Activated T-helper 1 cell treated with anti-CD3 and anti-CD28 coated beads, Interleukin-12 subunit alpha, Interleukin-12 subunit beta, Interleukin-2, Interleukin-4 antibody, amounts not matched to agents 30 ng/mL and 10 ng/mL and 1 ng/mL, durations not matched to agents 14 hours and 24 hours and 36 hours (primary cell): ENCODE results near the gene HSF4. TPM values are rescaled to one million over a fixed set of nuclear protein-coding genes. Genes with fewer than 3 reads are reported as not detected.
"Not testable (repeated sequence)": the region's sequence is repeated elsewhere in the genome, so short reads cannot be mapped to it uniquely, and the experiment has no call there.

ENCODE experiments used
- DNase-seq: peaks from one replicate; pipeline ENCODE4 v3.0.0; 2021; ENCODE audit warnings: low spot score
- H3K27ac Mint-ChIP-seq: one replicate; pipeline ENCODE4 v1.8.0; 2021; ENCODE audit warnings: mild to moderate bottlenecking, mixed read lengths
- H3K27me3 Mint-ChIP-seq: one replicate; pipeline ENCODE4 v1.8.0; 2022; ENCODE audit warnings: mild to moderate bottlenecking, moderate library complexity, mixed read lengths; ENCODE audit not compliant: insufficient read depth
- H3K36me3 Mint-ChIP-seq: one replicate; pipeline ENCODE4 v1.8.0; 2021; ENCODE audit warnings: low read depth, mixed read lengths
- H3K4me1 Mint-ChIP-seq: one replicate; pipeline ENCODE4 v1.8.0; 2021; ENCODE audit warnings: low read depth, mixed read lengths
- H3K4me3 Mint-ChIP-seq: one replicate; pipeline ENCODE4 v1.8.0; 2021; ENCODE audit warnings: mild to moderate bottlenecking, moderate library complexity, mixed read lengths
- H3K9me3 Mint-ChIP-seq: one replicate; pipeline ENCODE4 v1.8.0; 2021; ENCODE audit warnings: mixed read lengths
- intact Hi-C: fragments of 100-400 bp; cut with micrococcal nuclease; formaldehyde crosslinking; loops from one replicate; pipeline ENCODE4 v1.15.1; 2024
- total RNA-seq: library from RNA; stranded (reverse); gene quantifications from 2 replicates; pipeline ENCODE4 v1.2.3, GENCODE V29; 2022

The HSF4 gene
- total RNA-seq: 30.3 and 36.8 TPM in 2 replicates

GRCh38 chr16:67164599-67165061 is at the start of gene HSF4:
Gene HSF4 (plus strand): TSS chr16:67164745. CDS start chr16:67164812, 67 bp downstream.
- H3K9me3 Mint-ChIP-seq: no peaks in the 10 kb centered on the region
- peaks cover 8% of the 10 kb centered on the region for H3K36me3 Mint-ChIP-seq
- H3K4me3 Mint-ChIP-seq: peak within 1 kb of the TSS; percentile 66
- no peak for DNase-seq
- H3K4me1 Mint-ChIP-seq: peaks cover 36% of the 10 kb centered on the region
- peaks cover 16% of the 10 kb centered on the region for H3K27me3 Mint-ChIP-seq
- peak within 1 kb of the TSS; percentile 52 for H3K27ac Mint-ChIP-seq
- intact Hi-C loops: no loop called here

GRCh38 chr16:67114793-67115192 is 49.8 kb upstream of the HSF4 start:
- Mint-ChIP-seq H3K4me1 (peaks cover 27% of the 10 kb centered on the region), H3K9me3 (no peaks in the 10 kb centered on the region), H3K27me3 (no peaks in the 10 kb centered on the region), H3K27ac (no peak overlapping the region), H3K36me3 (peaks cover 4% of the 10 kb centered on the region), H3K4me3 (no peak overlapping the region)
- intact Hi-C loops: no loop called here
- no peak for DNase-seq

- peaks cover 24% of the 10 kb centered on the region for H3K4me1 Mint-ChIP-seq
- no peaks in the 10 kb centered on the region for H3K9me3 Mint-ChIP-seq
- DNase-seq: no peak
- H3K27me3 Mint-ChIP-seq: no peaks in the 10 kb centered on the region
- H3K4me3 Mint-ChIP-seq: no peak overlapping the region
- no peak overlapping the region for H3K27ac Mint-ChIP-seq
- H3K36me3 Mint-ChIP-seq: peaks cover 7% of the 10 kb centered on the region
- intact Hi-C loops: no loop called here
These were observed 48.9 kb upstream of the HSF4 start for GRCh38 chr16:67115639-67116038.

- Mint-ChIP-seq H3K4me1 (peaks cover 16% of the 10 kb centered on the region), H3K36me3 (peaks cover 11% of the 10 kb centered on the region), H3K4me3 (no peak overlapping the region), H3K9me3 (no peaks in the 10 kb centered on the region), H3K27me3 (no peaks in the 10 kb centered on the region), H3K27ac (no peak overlapping the region)
- DNase-seq: no peak
- intact Hi-C loops: no loop called here
These were observed 47.9 kb upstream of the HSF4 start for GRCh38 chr16:67116388-67117311.

DNA sequence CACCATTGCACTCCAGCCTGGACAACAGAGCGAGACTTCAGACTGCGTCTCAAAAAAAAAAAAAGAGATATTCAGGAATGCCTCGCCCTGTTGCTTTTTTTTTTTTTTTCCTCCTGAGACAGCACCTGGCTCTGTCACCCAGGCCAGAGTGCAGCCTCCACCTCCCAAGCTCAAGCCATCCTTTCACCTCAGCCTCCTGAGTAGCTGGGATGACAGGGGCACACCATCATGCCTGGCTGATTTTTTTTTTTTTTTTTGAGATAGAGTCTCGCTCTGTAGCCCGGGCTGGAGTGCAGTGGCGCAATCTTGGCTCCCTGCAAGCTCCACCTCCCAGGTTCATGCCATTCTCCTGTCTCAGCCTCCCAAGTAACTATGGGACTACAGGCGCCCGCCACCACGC is 46.8 kb upstream of the HSF4 start:
- no peaks in the 10 kb centered on the region for H3K27me3 Mint-ChIP-seq
- no peak overlapping the region for H3K27ac Mint-ChIP-seq
- intact Hi-C loops: no loop called here
- H3K9me3 Mint-ChIP-seq: no peaks in the 10 kb centered on the region
- peaks cover 13% of the 10 kb centered on the region for H3K36me3 Mint-ChIP-seq
- no peak overlapping the region for H3K4me3 Mint-ChIP-seq
- peaks cover 5% of the 10 kb centered on the region for H3K4me1 Mint-ChIP-seq
- no peak for DNase-seq

DNA sequence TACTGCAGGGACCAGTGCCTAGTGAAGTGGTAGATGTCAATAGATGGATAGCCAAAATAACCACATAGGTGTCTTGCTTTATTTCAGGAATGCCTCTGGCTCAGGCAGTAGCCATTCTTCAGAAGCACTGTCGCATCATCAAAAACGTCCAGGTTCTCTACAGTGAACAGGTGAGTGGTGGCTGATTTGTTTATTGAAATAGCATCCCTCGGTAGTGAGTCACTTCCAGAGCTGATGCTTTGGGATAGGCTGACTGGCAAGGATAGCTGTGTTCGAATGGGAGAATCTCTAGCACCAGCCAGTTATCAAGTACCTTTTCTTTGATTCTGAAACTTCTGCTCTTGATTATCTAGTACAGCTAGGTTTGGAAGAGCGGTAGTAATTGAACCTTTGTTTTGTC is 44.5 kb upstream of the HSF4 start:
- Mint-ChIP-seq H3K36me3 (peaks cover 17% of the 10 kb centered on the region), H3K4me3 (no peak overlapping the region), H3K4me1 (no peaks in the 10 kb centered on the region), H3K27me3 (no peaks in the 10 kb centered on the region), H3K9me3 (no peaks in the 10 kb centered on the region), H3K27ac (no peak overlapping the region)
- intact Hi-C loops: no loop called here
- DNase-seq: no peak

GRCh38 chr16:67122799-67123198 is 41.7 kb upstream of the HSF4 start:
- H3K9me3 Mint-ChIP-seq, H3K27me3 Mint-ChIP-seq, H3K4me1 Mint-ChIP-seq, intact Hi-C loops, H3K27ac Mint-ChIP-seq, DNase-seq, H3K4me3 Mint-ChIP-seq: not testable (repeated sequence)
- peaks cover 20% of the 10 kb centered on the region for H3K36me3 Mint-ChIP-seq

DNA sequence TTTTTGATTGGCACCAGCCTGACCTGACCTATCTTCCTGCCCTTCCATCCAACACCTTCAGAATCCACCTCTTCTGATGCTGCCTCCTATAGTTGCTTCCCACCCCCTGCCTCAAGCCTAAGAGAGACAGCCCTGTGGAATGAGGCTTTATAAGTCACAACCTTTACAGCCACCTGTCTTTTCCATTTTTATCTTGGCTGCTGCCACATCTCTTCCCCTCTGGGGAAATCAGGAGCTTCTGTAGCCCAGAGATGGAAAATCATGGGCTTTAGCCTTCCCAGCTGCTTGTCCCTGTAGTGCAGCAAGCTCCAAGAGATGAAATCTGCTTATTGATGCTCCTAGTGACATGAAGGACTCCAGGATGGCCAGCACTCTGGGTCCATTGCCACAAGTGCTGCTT is 36.1 kb upstream of the HSF4 start:
- DNase-seq: no peak
- Mint-ChIP-seq H3K27ac (no peak overlapping the region), H3K4me3 (no peak overlapping the region), H3K9me3 (no peaks in the 10 kb centered on the region), H3K4me1 (peaks cover 5% of the 10 kb centered on the region), H3K36me3 (peaks cover 27% of the 10 kb centered on the region), H3K27me3 (no peaks in the 10 kb centered on the region)
- intact Hi-C loops: no loop called here

- H3K4me1 Mint-ChIP-seq: peaks cover 5% of the 10 kb centered on the region
- intact Hi-C loops: no loop called here
- H3K4me3 Mint-ChIP-seq: no peak overlapping the region
- H3K36me3 Mint-ChIP-seq: peaks cover 23% of the 10 kb centered on the region
- DNase-seq: no peak
- no peaks in the 10 kb centered on the region for H3K9me3 Mint-ChIP-seq
- no peak overlapping the region for H3K27ac Mint-ChIP-seq
- H3K27me3 Mint-ChIP-seq: no peaks in the 10 kb centered on the region
These were observed 35.7 kb upstream of the HSF4 start for GRCh38 chr16:67128887-67129286.

DNA sequence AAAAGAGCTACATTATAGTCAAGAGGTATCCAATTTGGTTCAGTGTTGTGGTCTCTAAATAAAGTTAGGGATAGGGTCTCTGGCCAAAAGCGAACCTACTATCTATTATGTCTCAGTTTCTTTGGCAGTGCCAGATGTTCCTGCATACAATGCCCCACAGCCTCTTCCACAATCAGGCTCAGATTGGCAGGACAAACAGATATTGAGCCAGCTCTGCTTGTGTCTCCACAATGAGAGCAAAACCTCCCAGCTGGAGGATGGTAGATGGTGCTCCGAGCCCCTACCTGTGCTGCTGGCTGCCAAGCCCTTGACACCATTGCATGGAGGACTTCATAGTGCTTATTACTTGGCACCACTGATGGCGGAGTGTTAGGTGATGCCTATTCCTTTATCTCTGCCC is 35.1 kb upstream of the HSF4 start:
- intact Hi-C loops: no loop called here
- Mint-ChIP-seq H3K9me3 (no peaks in the 10 kb centered on the region), H3K27ac (no peak overlapping the region), H3K4me1 (peaks cover 5% of the 10 kb centered on the region), H3K36me3 (peaks cover 23% of the 10 kb centered on the region), H3K4me3 (no peak overlapping the region), H3K27me3 (no peaks in the 10 kb centered on the region)
- DNase-seq: no peak

GRCh38 chr16:67137605-67138004 is 26.9 kb upstream of the HSF4 start:
- H3K4me1 Mint-ChIP-seq: no peaks in the 10 kb centered on the region
- no peak for DNase-seq
- H3K9me3 Mint-ChIP-seq: no peaks in the 10 kb centered on the region
- H3K27me3 Mint-ChIP-seq: no peaks in the 10 kb centered on the region
- H3K36me3 Mint-ChIP-seq: peaks cover 29% of the 10 kb centered on the region
- no peak overlapping the region for H3K4me3 Mint-ChIP-seq
- intact Hi-C loops: no loop called here
- no peak overlapping the region for H3K27ac Mint-ChIP-seq

GRCh38 chr16:67141391-67141790 is 23.2 kb upstream of the HSF4 start:
- Mint-ChIP-seq H3K9me3 (no peaks in the 10 kb centered on the region), H3K4me3 (no peak overlapping the region), H3K27me3 (no peaks in the 10 kb centered on the region), H3K36me3 (peaks cover 34% of the 10 kb centered on the region), H3K27ac (no peak overlapping the region), H3K4me1 (no peaks in the 10 kb centered on the region)
- intact Hi-C loops: no loop called here
- DNase-seq: no peak

DNA sequence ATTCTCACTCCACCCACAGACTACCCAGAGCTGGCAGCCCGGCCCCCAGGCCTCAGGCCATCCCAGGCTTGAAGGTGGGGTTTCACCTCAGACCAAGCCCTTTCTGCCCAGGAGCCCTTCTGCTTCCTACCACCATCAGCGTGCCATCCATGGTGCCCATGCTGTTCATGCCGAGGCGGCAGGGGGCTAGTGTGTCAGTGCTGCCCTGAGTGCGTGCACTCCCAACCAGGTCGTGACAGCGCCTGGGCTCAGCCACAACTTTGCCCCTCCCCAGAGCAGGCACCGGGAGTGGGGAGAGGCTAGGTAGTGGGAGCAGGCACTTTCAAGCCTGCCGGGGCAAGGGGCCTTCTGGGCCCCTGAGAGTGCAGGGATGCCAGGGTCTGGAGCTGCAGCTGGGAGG is 22.2 kb upstream of the HSF4 start:
- no peaks in the 10 kb centered on the region for H3K4me1 Mint-ChIP-seq
- no peaks in the 10 kb centered on the region for H3K27me3 Mint-ChIP-seq
- H3K9me3 Mint-ChIP-seq: no peaks in the 10 kb centered on the region
- H3K27ac Mint-ChIP-seq: no peak overlapping the region
- no peak for DNase-seq
- H3K4me3 Mint-ChIP-seq: no peak overlapping the region
- intact Hi-C loops: no loop called here
- peaks cover 34% of the 10 kb centered on the region for H3K36me3 Mint-ChIP-seq
